Measurements from ENCODE around the gene RNF167. TPM values are rescaled to one million over a fixed set of nuclear protein-coding genes. Genes with fewer than 3 reads are reported as not detected.

RNF167 gene
- total RNA-seq, 4 donors from 2014 or later, result 57.2 to 348 (median 73.7) TPM

DNA sequence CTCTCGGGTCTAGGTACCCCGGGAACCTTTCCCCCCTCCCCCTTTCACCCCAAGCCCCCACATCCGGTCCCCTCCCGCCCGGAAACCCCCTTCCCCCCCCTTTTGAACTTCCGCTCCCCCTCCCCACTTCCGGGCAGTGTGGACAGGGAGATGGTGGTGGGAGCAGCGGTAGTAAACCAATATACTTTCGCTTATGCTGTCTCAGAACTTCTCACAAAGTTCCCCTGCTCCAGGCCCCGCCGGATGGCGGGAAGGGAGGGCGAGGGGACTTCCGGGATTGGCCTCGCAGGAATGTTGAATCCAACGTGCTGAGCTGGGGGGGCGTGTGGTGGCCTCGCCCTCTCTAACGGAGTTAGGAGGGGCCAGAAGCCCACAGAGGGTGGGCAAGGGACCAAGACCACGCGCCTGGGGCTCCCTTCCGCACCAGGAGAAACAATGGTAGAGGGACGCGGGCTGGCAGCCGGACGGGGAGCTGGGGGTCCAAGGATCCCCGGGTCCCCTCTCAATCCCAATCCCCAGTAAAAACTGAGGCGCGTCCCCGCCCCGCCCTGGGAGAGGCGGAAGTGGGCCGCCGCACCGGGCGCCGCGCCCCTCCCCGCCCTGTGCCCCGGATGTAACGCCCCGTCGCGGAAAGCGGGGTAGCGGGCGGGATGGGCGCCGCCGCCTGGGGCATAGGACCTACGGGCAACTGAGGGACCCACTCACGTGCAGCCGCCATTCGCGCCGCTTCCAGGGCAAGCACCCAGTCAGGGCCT, 7.5 kb downstream of the RNF167 start:
- H3K36me3 ChIP-seq, result peaks cover 0 to 6% (median 0%) of the 10 kb centered on the region in 4 donors
- in situ Hi-C loops (cut with MboI; ENCODE audit: low pct_ligation_motif_present in 1 of 4, low pct_unique_long_range_greater_than_20kb in 1 of 4, low sequenced_read_pairs in 3 of 4), result no loop called here

DNA sequence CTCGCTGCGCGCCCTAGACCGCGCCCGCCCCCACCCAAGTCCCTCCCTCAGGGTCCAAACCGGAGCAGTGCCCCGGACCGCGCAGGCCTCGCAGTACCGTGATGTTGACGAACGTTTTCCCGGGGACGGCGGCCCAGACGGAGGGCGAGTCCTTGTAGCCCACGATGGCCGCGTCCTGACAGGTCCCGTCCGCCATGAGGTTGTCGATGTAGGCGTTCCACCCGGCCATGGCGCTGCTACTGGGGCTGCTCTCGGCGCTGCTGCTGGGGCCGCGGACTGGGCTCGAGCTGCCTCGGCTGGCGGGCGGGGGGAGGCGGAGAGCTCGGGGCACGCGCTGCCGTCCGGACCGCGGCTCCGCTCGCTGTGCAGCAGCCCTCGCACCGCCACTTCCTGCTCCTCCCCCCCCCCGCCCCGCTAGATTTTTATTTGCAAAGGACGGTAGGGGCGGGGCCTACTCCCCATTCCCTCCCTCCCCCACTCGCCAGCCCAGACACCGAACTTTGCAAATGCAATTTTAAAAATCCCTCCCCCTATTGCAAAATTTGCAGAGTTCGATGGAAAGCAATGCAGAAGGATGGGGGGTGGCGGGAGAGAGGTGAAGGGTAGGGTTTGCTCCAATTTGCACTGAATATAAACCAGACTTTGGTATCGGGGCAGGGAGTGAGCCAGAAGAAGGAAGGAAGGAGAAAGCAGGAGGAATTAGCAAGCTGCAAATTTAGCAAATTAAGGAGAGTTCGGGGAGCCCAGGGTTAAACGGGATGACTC, 8.3 kb downstream of the RNF167 start, which contains the start of gene PFN1:
PFN1 (minus strand) TSS at position 365 of the 765 bp plus-strand sequence; CDS start at position 229, 136 bp downstream.
- WGBS, 2 donors (ENCODE audit: low coverage in 1 of 2), result 0% methylated on average over 5 to 43 of the region's 59 CpGs
- in situ Hi-C loops (cut with MboI; ENCODE audit: low pct_ligation_motif_present in 1 of 4, low pct_unique_long_range_greater_than_20kb in 1 of 4, low sequenced_read_pairs in 3 of 4), result no loop called here
- Histone ChIP-seq H3K27ac (peak within 1 kb of the TSS; percentile 95 to 100 (median 100)), H3K36me3 (peaks cover 0 to 1% (median 0%) of the 10 kb centered on the region in 4 donors), H3K4me3 (peak within 1 kb of the TSS; percentile 52 to 100 (median 84)), H3K9me3 (no peaks in the 10 kb centered on the region), H3K27me3 (no peaks in the 10 kb centered on the region), H3K4me1 (peaks cover 29 to 50% (median 40%) of the 10 kb centered on the region in 4 donors)
- intact Hi-C loops (cut with DNase I; ENCODE audit: low total_unique reads), result no loop called here
- TF ChIP-seq POLR2AphosphoS5 (IDR thresholded peaks at IDR 0.05) (peak; percentile 73 to 96 (median 92)), CTCF (IDR thresholded peaks at IDR 0.05) (no peak), POLR2A (IDR thresholded peaks at IDR 0.05) (peak; percentile 97), EP300 (IDR thresholded peaks at IDR 0.05; ENCODE audit: low read depth) (no peak)
- peak; percentile 94 for DNase-seq

More for the DNA sequence above, 7.5 kb downstream of the RNF167 start:
- H3K4me1 ChIP-seq, result peaks cover 29 to 58% (median 40%) of the 10 kb centered on the region in 4 donors
- peak overlapping the region; percentile 52 to 100 (median 84) for H3K4me3 ChIP-seq
- H3K9me3 ChIP-seq, result no peaks in the 10 kb centered on the region
- no peaks in the 10 kb centered on the region for H3K27me3 ChIP-seq
- TF ChIP-seq CTCF (IDR thresholded peaks at IDR 0.05), result no peak
- TF ChIP-seq EP300 (IDR thresholded peaks at IDR 0.05; ENCODE audit: low read depth), result no peak
- TF ChIP-seq POLR2AphosphoS5 (IDR thresholded peaks at IDR 0.05), result peak in 2 of 3 donors; percentile 3 to 4
- intact Hi-C loops (cut with DNase I; ENCODE audit: low total_unique reads), result no loop called here
- peak; percentile 81 for DNase-seq
- WGBS, 2 donors (ENCODE audit: low coverage in 1 of 2), result 1% methylated on average over 49 of the region's 56 CpGs; no CpG with 5 or more reads in 1 of the 2 donors
- H3K27ac ChIP-seq, result peak overlapping the region; percentile 95 to 100 (median 100)

DNA sequence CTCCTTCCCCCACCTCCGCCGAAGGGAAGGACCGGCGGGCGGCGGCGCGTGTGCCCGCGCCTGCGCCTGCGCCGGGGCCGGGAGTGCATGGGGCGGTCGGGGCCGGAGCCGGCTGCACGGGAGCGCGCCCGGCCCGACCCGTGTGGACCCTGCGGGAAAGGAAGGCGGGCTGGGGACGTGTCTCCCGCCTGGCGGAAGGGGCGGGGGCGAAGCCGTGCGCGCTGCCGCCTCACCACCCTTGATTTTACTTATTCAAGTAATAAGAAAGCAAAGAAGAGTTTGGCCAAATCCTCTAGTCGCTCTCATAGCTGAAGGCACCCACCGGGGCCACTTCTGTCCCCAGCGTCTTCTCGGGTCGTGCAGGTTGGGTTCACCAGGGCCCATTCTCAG, 8.9 kb downstream of the RNF167 start:
- intact Hi-C loops (cut with DNase I; ENCODE audit: low total_unique reads), result no loop called here
- Histone ChIP-seq H3K36me3 (no peaks in the 10 kb centered on the region), H3K27ac (peak overlapping the region; percentile 95 to 100 (median 100)), H3K9me3 (no peaks in the 10 kb centered on the region), H3K4me1 (peaks cover 29 to 54% (median 37%) of the 10 kb centered on the region in 4 donors), H3K27me3 (no peaks in the 10 kb centered on the region), H3K4me3 (peak overlapping the region; percentile 33 to 92 (median 64))
- WGBS, 2 donors (ENCODE audit: low coverage in 1 of 2), result 1% methylated on average over 40 of the region's 40 CpGs; no CpG with 5 or more reads in 1 of the 2 donors
- in situ Hi-C loops (cut with MboI; ENCODE audit: low pct_ligation_motif_present in 1 of 4, low pct_unique_long_range_greater_than_20kb in 1 of 4, low sequenced_read_pairs in 3 of 4), result no loop called here
- peak; percentile 87 for DNase-seq
- no peak for TF ChIP-seq EP300 (IDR thresholded peaks at IDR 0.05; ENCODE audit: low read depth)
- no peak for TF ChIP-seq POLR2A (IDR thresholded peaks at IDR 0.05)
- peak; percentile 24 to 54 (median 44) for TF ChIP-seq POLR2AphosphoS5 (IDR thresholded peaks at IDR 0.05)
- TF ChIP-seq CTCF (IDR thresholded peaks at IDR 0.05), result no peak
